ENCODE results near the gene TMEM134. TPM values are rescaled to one million over a fixed set of nuclear protein-coding genes. Genes with fewer than 3 reads are reported as not detected.
A peak's percentile ranks its signal among the peaks of the same experiment; 100 is the strongest.

TMEM134 gene
- total RNA-seq, 2 experiments from 2014 or later, result 63.2 to 69.1 TPM

- Mint-ChIP-seq H3K36me3 (peaks cover 2% of the 10 kb centered on the region), H3K9me3 (no peaks in the 10 kb centered on the region), H3K4me1 (peaks cover 37% of the 10 kb centered on the region), H3K27ac (peak overlapping the region; percentile 90), H3K4me3 (peak overlapping the region; percentile 84), H3K27me3 (no peaks in the 10 kb centered on the region)
- ATAC-seq (ENCODE audit: low read depth) (no peak), DNase-seq (no peak)
- POLR2A ChIA-PET, result interaction anchor here (1.9 to 16.1 kb wide), 7 partner anchors 9 to 83 kb away, joined by 10 to 412 read pairs (median 36); partner anchors contain the start of genes AIP, PITPNM1, PPP1CA and PTPRCAP
Observed at GRCh38 chr11:67421430-67422031, 47.5 kb downstream of the TMEM134 start.

DNA sequence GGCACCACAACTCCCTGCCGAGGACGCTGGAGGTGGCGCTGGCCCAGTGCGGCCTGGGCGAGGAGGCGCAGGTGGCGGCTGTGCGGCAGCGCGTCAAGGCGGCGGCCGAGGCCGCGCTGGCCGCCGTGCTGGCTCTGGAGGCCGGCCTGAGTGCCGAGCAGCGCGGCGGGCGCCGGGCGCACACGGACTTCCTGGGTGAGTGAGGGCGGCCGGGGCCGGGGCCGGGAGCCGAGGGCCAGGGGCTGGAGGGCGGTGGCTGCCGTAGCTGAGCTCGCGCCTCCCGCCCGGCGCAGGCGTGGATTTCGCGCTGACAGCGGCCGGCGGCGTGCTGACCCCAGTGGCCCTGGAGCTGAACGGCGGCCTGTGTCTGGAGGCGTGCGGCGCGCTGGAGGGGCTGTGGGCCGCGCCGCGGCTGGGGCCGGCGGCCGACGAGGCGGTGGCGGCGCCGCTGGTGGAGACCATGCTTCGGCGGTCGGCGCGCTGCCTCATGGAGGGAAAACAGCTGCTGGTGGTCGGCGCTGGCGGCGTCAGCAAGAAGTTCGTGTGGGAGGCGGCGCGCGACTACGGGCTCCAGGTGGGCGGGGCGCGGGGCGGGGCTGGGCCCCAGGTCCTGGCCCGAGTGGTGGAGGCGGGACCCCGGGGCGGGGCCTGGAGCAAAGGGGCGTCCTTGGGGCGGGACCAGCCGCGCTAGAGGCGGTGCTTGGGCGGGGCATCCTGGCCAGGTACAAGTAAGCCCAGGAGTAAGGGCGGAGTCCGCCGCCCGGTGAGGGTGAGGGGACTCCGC lies 48.2 kb downstream of the TMEM134 start:
- H3K9me3 Mint-ChIP-seq, result no peaks in the 10 kb centered on the region
- H3K27ac Mint-ChIP-seq, result peak overlapping the region; percentile 90
- DNase-seq (peak; percentile 100), ATAC-seq (ENCODE audit: low read depth) (peak; percentile 75)
- POLR2A ChIA-PET, result interaction anchor here (0.8 to 16.1 kb wide), 9 partner anchors 9 to 84 kb away, joined by 3 to 412 read pairs (median 30); partner anchors contain the start of genes AIP, PITPNM1, POLD4 and PPP1CA
- peaks cover 43% of the 10 kb centered on the region for H3K4me1 Mint-ChIP-seq
- H3K4me3 Mint-ChIP-seq, result peak overlapping the region; percentile 84
- H3K36me3 Mint-ChIP-seq, result no peaks in the 10 kb centered on the region
- no peaks in the 10 kb centered on the region for H3K27me3 Mint-ChIP-seq

DNA sequence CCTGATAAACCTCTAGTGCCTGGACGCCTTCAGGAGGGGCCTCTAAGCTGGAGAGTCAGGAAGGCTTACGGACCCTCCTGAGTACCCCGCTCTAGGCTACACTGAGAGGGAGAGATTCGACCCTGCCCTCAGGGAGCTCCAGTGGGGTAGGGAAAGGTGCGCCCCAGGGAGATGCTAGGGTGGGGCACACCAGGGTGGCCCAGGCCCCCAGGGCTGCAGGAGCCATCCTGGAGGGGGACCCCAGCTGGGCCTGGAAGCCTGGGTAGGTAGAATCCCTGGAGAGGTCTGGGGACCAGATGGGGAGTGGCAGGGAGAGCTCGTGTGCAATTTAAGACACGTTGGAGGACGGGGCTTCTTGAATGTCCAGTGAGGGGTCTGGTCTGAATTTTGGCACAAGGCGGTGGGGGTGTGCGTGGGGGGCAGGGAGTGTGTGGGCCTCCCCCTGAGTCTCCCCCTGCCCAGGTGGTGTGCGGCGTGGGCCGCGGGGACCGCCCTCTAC lies 48.9 kb downstream of the TMEM134 start:
- H3K4me1 Mint-ChIP-seq, result peaks cover 43% of the 10 kb centered on the region

DNA sequence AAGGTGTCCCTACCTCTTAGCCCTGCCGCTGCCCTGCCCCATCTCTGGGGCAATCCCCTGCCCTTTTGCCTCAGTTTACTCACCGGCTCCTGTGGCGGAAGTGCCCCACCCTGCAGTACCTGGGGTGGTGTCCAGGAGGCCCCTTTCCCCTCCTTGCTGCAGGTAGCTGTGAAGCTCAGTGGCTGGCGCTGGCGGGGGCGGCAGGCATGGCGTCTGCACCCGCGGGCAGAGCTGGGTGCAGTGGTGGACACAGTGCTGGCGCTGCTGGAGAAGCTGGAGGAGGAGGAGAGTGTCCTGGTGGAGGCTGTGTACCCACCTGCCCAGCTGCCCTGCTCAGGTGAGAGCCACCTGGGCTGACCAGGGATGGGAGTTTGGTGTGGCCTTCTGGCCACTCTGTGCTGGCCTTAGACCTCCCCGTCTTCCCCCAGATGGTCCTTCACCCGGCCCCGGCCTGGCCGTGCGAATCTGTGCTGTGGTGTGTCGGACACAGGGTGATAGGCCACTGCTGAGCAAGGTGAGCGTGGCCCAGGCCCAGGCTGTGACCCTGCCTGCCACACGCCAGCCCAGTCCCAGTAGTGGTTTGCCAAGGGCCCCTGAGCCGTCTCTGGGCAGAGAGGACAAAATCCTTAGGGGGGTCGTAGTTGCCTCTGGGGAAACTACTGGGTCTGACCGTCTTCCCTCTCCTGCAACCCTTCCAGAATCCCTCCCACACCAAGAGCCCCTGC lies 49.6 kb downstream of the TMEM134 start:
- DNase-seq (no peak), ATAC-seq (ENCODE audit: low read depth) (no peak)
- POLR2A ChIA-PET, result interaction anchor here (0.8 to 16.1 kb wide), 13 partner anchors 7 to 86 kb away, joined by 3 to 412 read pairs (median 10); partner anchors contain the start of genes AIP, PITPNM1, POLD4 and PPP1CA
- no peaks in the 10 kb centered on the region for H3K9me3 Mint-ChIP-seq
- no peaks in the 10 kb centered on the region for H3K36me3 Mint-ChIP-seq
- peak overlapping the region; percentile 84 for H3K4me3 Mint-ChIP-seq
- H3K4me1 Mint-ChIP-seq, result peaks cover 43% of the 10 kb centered on the region
- H3K27ac Mint-ChIP-seq, result peak overlapping the region; percentile 88
- H3K27me3 Mint-ChIP-seq, result no peaks in the 10 kb centered on the region

More for the DNA sequence above, 48.9 kb downstream of the TMEM134 start:
- no peaks in the 10 kb centered on the region for H3K9me3 Mint-ChIP-seq
- no peaks in the 10 kb centered on the region for H3K36me3 Mint-ChIP-seq
- no peak for ATAC-seq (ENCODE audit: low read depth)
- H3K27ac Mint-ChIP-seq, result peak overlapping the region; percentile 88
- peak overlapping the region; percentile 84 for H3K4me3 Mint-ChIP-seq
- peak; percentile 58 for DNase-seq
- POLR2A ChIA-PET, result interaction anchor here (0.8 to 16.1 kb wide), 12 partner anchors 8 to 85 kb away, joined by 3 to 412 read pairs (median 13); partner anchors contain the start of genes AIP, PITPNM1, POLD4 and PPP1CA
- no peaks in the 10 kb centered on the region for H3K27me3 Mint-ChIP-seq

- Mint-ChIP-seq H3K4me1 (peaks cover 41% of the 10 kb centered on the region), H3K9me3 (no peaks in the 10 kb centered on the region), H3K4me3 (peak overlapping the region; percentile 84), H3K27me3 (no peaks in the 10 kb centered on the region), H3K36me3 (no peaks in the 10 kb centered on the region), H3K27ac (peak overlapping the region; percentile 88)
- ATAC-seq (ENCODE audit: low read depth) (no peak), DNase-seq (peak; percentile 65)
- POLR2A ChIA-PET, result interaction anchor here (0.7 to 16.1 kb wide), 11 partner anchors 11 to 87 kb away, joined by 3 to 412 read pairs (median 10); partner anchors contain the start of genes AIP, GPR152, PITPNM1 and PPP1CA
Observed at GRCh38 chr11:67418476-67419281, 50.4 kb downstream of the TMEM134 start.

- H3K36me3 Mint-ChIP-seq, result no peaks in the 10 kb centered on the region
- peak overlapping the region; percentile 84 for H3K4me3 Mint-ChIP-seq
- DNase-seq, result peak; percentile 41
- no peaks in the 10 kb centered on the region for H3K27me3 Mint-ChIP-seq
- no peak for ATAC-seq (ENCODE audit: low read depth)
- H3K27ac Mint-ChIP-seq, result peak overlapping the region; percentile 88
- POLR2A ChIA-PET, result interaction anchor here (0.6 to 16.1 kb wide), 6 partner anchors 9 to 67 kb away, joined by 3 to 412 read pairs (median 80); partner anchors contain the start of genes AIP, PPP1CA, PTPRCAP and RPS6KB2
- peaks cover 46% of the 10 kb centered on the region for H3K4me1 Mint-ChIP-seq
- no peaks in the 10 kb centered on the region for H3K9me3 Mint-ChIP-seq
Observed at GRCh38 chr11:67417425-67417824, 51.6 kb downstream of the TMEM134 start.

DNA sequence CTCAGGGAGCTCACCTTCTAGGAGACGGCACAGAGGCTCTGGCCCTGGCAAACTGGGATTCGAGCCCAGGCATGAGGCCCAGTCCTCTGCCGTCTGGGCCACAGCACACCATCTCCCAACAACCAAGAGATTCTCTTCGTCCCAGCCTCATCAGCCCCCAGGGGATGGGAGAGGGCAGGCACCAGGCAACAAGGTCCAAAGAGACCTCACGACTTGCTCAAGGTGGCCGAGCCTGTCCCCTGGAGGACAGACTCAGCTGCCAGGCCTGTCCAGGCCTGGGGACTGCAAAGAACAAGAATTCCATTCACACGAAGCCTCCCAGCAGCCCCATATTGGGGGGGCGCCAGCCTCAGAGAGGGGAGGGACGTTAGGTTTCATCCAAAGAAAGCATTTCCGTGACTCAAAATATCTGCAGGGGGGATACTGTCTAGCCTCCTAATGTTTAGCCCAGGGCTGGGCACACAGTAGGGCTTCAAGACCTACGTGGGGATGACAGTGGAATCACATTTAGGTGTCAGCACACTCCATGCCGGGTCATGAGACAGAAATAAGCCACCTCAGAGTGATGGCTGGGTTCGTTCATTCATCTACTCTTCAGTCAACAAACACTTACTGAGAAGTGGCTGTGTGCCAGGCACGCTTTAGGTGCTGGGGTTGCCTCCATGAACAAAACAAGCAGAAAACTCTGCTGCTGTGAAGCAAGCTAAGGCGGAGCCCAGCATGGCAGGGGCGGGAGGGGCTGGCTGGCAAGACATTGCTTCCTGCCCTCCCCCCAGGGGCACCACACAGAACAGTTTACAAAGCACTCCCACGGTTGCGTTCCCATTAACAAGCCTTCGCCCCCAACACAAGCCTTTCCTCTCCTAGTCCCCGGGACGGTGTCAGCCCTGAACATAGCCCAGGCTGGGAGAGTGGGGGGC lies 52.4 kb downstream of the TMEM134 start:
- no peaks in the 10 kb centered on the region for H3K27me3 Mint-ChIP-seq
- DNase-seq, result peak; percentile 57
- POLR2A ChIA-PET, result interaction anchor here (0.6 to 16.1 kb wide), 6 partner anchors 9 to 68 kb away, joined by 3 to 412 read pairs (median 80); partner anchors contain the start of genes AIP, PPP1CA, PTPRCAP and RPS6KB2

GRCh38 chr11:67415501-67416304 lies 53.3 kb downstream of the TMEM134 start, which contains the start of gene CARNS1:
CARNS1 (plus strand) TSS chr11:67415678; CDS start chr11:67416200, 522 bp downstream.
- Mint-ChIP-seq H3K27me3 (no peaks in the 10 kb centered on the region), H3K9me3 (no peaks in the 10 kb centered on the region), H3K36me3 (no peaks in the 10 kb centered on the region), H3K27ac (peak within 1 kb of the TSS; percentile 86), H3K4me1 (peaks cover 58% of the 10 kb centered on the region), H3K4me3 (peak within 1 kb of the TSS; percentile 83)
- ATAC-seq (ENCODE audit: low read depth), result no peak
- POLR2A ChIA-PET, result interaction anchor here (0.6 to 16.1 kb wide), 5 partner anchors 8 to 49 kb away, joined by 3 to 412 read pairs (median 123); partner anchors contain the start of genes PPP1CA, PTPRCAP, RPS6KB2 and TBC1D10C
- DNase-seq, result no peak

More for the DNA sequence above, 52.4 kb downstream of the TMEM134 start:
- Mint-ChIP-seq H3K4me1 (peaks cover 53% of the 10 kb centered on the region), H3K36me3 (no peaks in the 10 kb centered on the region), H3K4me3 (peak overlapping the region; percentile 78), H3K27ac (peak overlapping the region; percentile 80), H3K9me3 (no peaks in the 10 kb centered on the region)
- ATAC-seq (ENCODE audit: low read depth), result peak; percentile 2

DNA sequence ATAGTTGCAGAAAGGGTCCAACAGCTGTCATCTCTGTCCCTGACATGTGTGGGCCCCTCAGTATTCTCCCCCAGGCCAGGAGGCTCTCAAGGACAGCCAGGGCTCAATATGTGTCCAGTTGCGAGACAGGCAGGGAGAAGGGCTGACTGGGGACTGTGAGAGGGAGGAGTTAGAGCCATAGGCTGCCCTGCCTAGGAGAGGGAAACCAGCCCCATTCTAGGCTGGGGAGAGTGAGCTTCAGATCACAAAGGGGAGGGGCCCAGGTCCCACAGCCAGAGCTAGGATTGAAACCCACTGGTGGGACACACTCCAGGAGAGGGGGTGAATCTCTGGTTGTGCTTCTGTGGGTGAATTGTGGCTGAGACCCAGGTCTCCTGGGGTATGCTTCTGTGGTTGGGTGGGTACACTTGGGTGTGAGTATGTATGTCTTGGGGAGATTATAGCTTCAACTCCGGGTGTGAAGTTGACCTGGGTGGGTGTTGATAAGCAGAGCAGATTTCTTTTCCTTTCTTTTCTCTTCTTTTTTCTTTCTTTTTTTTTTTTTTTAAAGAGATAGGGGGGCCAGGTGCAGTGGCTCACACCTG lies 55.7 kb downstream of the TMEM134 start:
- no peaks in the 10 kb centered on the region for H3K9me3 Mint-ChIP-seq
- no peak for DNase-seq
- POLR2A ChIA-PET, result interaction anchor here (1.1 to 16.1 kb wide), 9 partner anchors 7 to 125 kb away, joined by 3 to 412 read pairs (median 10); partner anchors contain the start of genes CORO1B, PPP1CA, PTPRCAP and RAD9A

More for the DNA sequence above, 55.7 kb downstream of the TMEM134 start:
- no peak for ATAC-seq (ENCODE audit: low read depth)
- Mint-ChIP-seq H3K27ac (peak overlapping the region; percentile 65), H3K4me1 (peaks cover 65% of the 10 kb centered on the region), H3K27me3 (no peaks in the 10 kb centered on the region), H3K4me3 (no peak overlapping the region), H3K36me3 (peaks cover 6% of the 10 kb centered on the region)
